C4-2B (cell line): Measurements from ENCODE around the gene RASGEF1B.

Experiments
- ZFX ChIP-seq: fragments of 450-650 bp; IDR thresholded peaks from 2 replicates; pipeline ENCODE4 v1.6.1; 2017
- TF ChIP-seq, protein P1 (sequence below): fragments of 450-650 bp; conservative IDR thresholded peaks from 2 replicates; pipeline ENCODE4 v1.5.1; 2017; ENCODE audit warnings: mild to moderate bottlenecking

DNA sequence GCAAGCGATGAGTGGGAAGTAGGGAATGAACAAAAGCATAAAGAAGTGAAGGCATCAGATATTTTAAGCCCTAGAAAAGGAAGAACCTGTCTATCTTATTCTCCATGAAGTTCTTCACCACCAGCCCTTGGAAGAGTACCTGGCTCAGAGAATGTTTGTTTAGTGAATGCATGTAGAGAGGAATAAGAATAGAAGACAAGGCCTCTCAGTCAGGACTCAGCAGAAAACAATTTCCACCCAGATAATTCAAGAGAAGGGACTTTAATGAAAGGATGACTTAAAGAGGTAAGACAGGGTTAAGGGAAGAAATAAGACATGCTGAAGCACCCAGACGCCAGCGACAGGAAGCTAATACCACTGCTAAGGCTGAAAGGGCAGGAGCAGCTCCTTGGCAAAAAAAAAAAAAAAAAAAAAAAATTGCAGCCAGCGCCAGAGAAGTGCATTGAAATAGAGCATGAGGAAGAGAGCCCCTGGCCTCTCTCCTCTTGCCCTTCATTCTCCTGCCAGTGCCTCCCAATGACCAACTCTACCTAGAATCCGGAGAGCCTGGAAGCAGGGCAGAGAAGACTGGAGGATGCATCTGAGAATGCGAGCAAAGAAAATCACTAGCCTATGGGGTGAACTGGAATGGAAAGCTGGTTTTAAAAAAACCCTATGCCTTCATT, 47.2 kb upstream of the RASGEF1B start:
- TF ChIP-seq, protein P1, sequence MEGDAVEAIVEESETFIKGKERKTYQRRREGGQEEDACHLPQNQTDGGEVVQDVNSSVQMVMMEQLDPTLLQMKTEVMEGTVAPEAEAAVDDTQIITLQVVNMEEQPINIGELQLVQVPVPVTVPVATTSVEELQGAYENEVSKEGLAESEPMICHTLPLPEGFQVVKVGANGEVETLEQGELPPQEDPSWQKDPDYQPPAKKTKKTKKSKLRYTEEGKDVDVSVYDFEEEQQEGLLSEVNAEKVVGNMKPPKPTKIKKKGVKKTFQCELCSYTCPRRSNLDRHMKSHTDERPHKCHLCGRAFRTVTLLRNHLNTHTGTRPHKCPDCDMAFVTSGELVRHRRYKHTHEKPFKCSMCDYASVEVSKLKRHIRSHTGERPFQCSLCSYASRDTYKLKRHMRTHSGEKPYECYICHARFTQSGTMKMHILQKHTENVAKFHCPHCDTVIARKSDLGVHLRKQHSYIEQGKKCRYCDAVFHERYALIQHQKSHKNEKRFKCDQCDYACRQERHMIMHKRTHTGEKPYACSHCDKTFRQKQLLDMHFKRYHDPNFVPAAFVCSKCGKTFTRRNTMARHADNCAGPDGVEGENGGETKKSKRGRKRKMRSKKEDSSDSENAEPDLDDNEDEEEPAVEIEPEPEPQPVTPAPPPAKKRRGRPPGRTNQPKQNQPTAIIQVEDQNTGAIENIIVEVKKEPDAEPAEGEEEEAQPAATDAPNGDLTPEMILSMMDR, result no peak
- TF ChIP-seq ZFX, result no peak
